ENCODE data around the gene EMX1. TPM values are rescaled to one million over a fixed set of nuclear protein-coding genes. Genes with fewer than 3 reads are reported as not detected.

Gene EMX1
- total RNA-seq, 1 experiment from 2014 or later = not detected

GRCh38 chr2:72961853-72962468 lies 44.6 kb downstream of the EMX1 start:
- no peaks in the 10 kb centered on the region for H4K20me1 ChIP-seq (ENCODE audit: low read length)
- H3K4me3 ChIP-seq (ENCODE audit: low read length) = no peak overlapping the region
- POLR2A ChIA-PET (ENCODE audit: unreplicated experiment) = no interaction called here
- no peak overlapping the region for H3K4me2 ChIP-seq (ENCODE audit: low read length)
- no peak for DNase-seq
- no peaks in the 10 kb centered on the region for H3K9me3 ChIP-seq (ENCODE audit: low read length)
- no peak overlapping the region for H2AFZ ChIP-seq (ENCODE audit: low read length)
- H3K9ac ChIP-seq (ENCODE audit: low read length) = no peak overlapping the region
- no TSS peak for BruUV-seq (replicated peaks)
- no peak overlapping the region for H3K27ac ChIP-seq (ENCODE audit: low read length)
- ATAC-seq = no peak
- CTCF ChIA-PET = no interaction called here
- no peaks in the 10 kb centered on the region for H3K36me3 ChIP-seq (ENCODE audit: low read depth, low read length)
- H3F3A ChIP-seq (ENCODE audit: low read length, unreplicated experiment) = no peaks in the 10 kb centered on the region
- intact Hi-C loops (cut with micrococcal nuclease) = no loop called here
- H3K4me1 ChIP-seq (ENCODE audit: insufficient read depth, low read length) = no peaks in the 10 kb centered on the region
- no peaks in the 10 kb centered on the region for H3K9me2 ChIP-seq (replicated peaks; ENCODE audit: low read length)
- no peaks in the 10 kb centered on the region for H3K79me2 ChIP-seq (ENCODE audit: low read length)
- TF ChIP-seq CTCF (conservative IDR thresholded peaks at IDR 0.05; ENCODE audit: low read depth, low read length) = no peak
- TF ChIP-seq EZH2phosphoT487 (IDR thresholded peaks at IDR 0.05; ENCODE audit: borderline replicate concordance, low read length) = no peak
- no peak for TF ChIP-seq EZH2 (IDR thresholded peaks at IDR 0.05; ENCODE audit: low read length, unreplicated experiment)
- H3K27me3 ChIP-seq (ENCODE audit: low read length) = no peaks in the 10 kb centered on the region

DNA sequence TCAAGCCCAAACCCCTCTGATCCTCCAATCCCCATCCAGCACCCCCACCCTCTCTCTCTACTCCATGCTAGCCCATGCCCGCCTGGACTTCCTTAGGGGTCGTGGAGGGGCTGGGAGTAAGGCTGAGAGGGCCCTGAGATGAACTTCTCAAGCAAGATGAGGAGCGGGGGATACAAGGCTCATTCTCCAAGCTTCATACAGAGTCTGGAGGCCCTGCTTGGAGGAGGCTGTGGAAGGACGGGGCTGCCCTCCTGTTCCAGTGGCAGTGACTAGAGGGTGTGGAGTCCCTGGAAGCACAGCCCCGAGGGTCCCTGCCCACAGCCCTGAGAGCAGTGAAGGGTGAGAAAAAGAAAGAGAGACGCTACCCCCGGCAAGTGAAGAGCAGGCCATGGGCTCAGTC lies 45.6 kb downstream of the EMX1 start:
- H3K9me3 ChIP-seq (ENCODE audit: low read length) = no peaks in the 10 kb centered on the region
- H4K20me1 ChIP-seq (ENCODE audit: low read length) = no peaks in the 10 kb centered on the region
- BruUV-seq (replicated peaks) = no TSS peak
- no peaks in the 10 kb centered on the region for H3K79me2 ChIP-seq (ENCODE audit: low read length)
- H3K9me2 ChIP-seq (replicated peaks; ENCODE audit: low read length) = no peaks in the 10 kb centered on the region
- no peak for DNase-seq
- H3K4me2 ChIP-seq (ENCODE audit: low read length) = no peak overlapping the region
- no peak for ATAC-seq
- ChIA-PET POLR2A (ENCODE audit: unreplicated experiment) (no interaction called here), CTCF (no interaction called here)
- no peak overlapping the region for H2AFZ ChIP-seq (ENCODE audit: low read length)
- no peak overlapping the region for H3K27ac ChIP-seq (ENCODE audit: low read length)
- no peaks in the 10 kb centered on the region for H3F3A ChIP-seq (ENCODE audit: low read length, unreplicated experiment)
- no peaks in the 10 kb centered on the region for H3K27me3 ChIP-seq (ENCODE audit: low read length)
- no peaks in the 10 kb centered on the region for H3K36me3 ChIP-seq (ENCODE audit: low read depth, low read length)
- no peak overlapping the region for H3K9ac ChIP-seq (ENCODE audit: low read length)
- H3K4me1 ChIP-seq (ENCODE audit: insufficient read depth, low read length) = no peaks in the 10 kb centered on the region
- no peak overlapping the region for H3K4me3 ChIP-seq (ENCODE audit: low read length)
- intact Hi-C loops (cut with micrococcal nuclease) = no loop called here
- no peak for TF ChIP-seq EZH2 (IDR thresholded peaks at IDR 0.05; ENCODE audit: low read length, unreplicated experiment)
- TF ChIP-seq CTCF (conservative IDR thresholded peaks at IDR 0.05; ENCODE audit: low read depth, low read length) = no peak

- Histone ChIP-seq H3K36me3 (ENCODE audit: low read depth, low read length) (no peaks in the 10 kb centered on the region), H3K4me3 (ENCODE audit: low read length) (no peak overlapping the region), H3K9me3 (ENCODE audit: low read length) (no peaks in the 10 kb centered on the region), H3K27me3 (ENCODE audit: low read length) (no peaks in the 10 kb centered on the region), H3K27ac (ENCODE audit: low read length) (no peak overlapping the region), H3K9ac (ENCODE audit: low read length) (no peak overlapping the region), H3K79me2 (ENCODE audit: low read length) (no peaks in the 10 kb centered on the region), H3F3A (ENCODE audit: low read length, unreplicated experiment) (no peaks in the 10 kb centered on the region), H3K4me2 (ENCODE audit: low read length) (no peak overlapping the region), H4K20me1 (ENCODE audit: low read length) (no peaks in the 10 kb centered on the region), H2AFZ (ENCODE audit: low read length) (no peak overlapping the region), H3K9me2 (replicated peaks; ENCODE audit: low read length) (no peaks in the 10 kb centered on the region), H3K4me1 (ENCODE audit: insufficient read depth, low read length) (no peaks in the 10 kb centered on the region)
- ATAC-seq (no peak), DNase-seq (no peak)
- intact Hi-C loops (cut with micrococcal nuclease) = no loop called here
- ChIA-PET POLR2A (ENCODE audit: unreplicated experiment) (interaction anchor here (0.6 kb wide), 1 partner anchor 279 kb away, joined by 3 read pairs; no protein-coding TSS in a partner anchor), CTCF (no interaction called here)
- no peak for TF ChIP-seq EZH2phosphoT487 (IDR thresholded peaks at IDR 0.05; ENCODE audit: borderline replicate concordance, low read length)
- TF ChIP-seq CTCF (conservative IDR thresholded peaks at IDR 0.05; ENCODE audit: low read depth, low read length) = no peak
- TF ChIP-seq EZH2 (IDR thresholded peaks at IDR 0.05; ENCODE audit: low read length, unreplicated experiment) = no peak
- BruUV-seq (replicated peaks) = no TSS peak
Measured at GRCh38 chr2:72963423-72964145, 46.3 kb downstream of the EMX1 start.
